Measurements from ENCODE around the gene HHIPL1.

Gene HHIPL1

DNA sequence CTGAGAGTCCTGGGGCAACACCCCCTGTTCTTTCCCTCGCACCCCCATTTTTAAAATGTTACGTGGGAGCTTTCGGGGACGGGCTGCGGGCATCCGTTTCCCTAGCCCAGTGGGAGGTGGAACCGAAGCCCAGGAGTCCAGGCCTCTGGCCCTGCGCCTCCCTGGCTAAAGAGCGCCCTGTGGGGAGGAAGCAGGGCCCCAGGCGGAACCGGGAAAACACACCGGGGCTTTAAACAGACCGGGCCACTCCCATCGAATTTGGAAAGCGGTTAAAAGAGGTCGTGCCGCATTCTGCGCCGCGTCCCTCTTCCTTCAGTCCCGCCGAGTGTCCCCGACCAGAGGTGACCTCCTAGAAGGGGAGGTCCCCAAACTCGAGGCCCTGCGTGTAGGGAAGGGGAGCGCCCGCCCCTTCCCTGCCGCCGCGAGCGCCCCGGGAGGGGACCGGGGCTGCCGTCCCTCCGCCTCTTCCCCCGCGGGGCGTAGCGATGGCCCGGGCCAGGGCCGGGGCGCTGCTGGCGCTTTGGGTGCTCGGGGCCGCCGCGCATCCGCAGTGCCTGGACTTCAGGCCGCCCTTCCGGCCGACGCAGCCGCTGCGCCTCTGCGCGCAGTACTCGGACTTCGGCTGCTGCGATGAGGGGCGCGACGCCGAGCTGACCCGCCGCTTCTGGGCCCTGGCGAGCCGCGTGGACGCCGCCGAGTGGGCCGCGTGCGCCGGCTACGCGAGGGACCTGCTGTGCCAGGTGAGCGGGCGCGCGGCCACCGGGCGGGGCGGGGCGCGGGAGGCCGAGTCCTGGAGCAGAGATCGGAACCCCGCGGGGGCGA, at the start of gene HHIPL1:
Gene HHIPL1, plus strand, starts transcription at position 407 of the 822 bp plus-strand sequence. Its CDS starts 79 bp downstream, at position 486.
- TF ChIP-seq, protein P1, sequence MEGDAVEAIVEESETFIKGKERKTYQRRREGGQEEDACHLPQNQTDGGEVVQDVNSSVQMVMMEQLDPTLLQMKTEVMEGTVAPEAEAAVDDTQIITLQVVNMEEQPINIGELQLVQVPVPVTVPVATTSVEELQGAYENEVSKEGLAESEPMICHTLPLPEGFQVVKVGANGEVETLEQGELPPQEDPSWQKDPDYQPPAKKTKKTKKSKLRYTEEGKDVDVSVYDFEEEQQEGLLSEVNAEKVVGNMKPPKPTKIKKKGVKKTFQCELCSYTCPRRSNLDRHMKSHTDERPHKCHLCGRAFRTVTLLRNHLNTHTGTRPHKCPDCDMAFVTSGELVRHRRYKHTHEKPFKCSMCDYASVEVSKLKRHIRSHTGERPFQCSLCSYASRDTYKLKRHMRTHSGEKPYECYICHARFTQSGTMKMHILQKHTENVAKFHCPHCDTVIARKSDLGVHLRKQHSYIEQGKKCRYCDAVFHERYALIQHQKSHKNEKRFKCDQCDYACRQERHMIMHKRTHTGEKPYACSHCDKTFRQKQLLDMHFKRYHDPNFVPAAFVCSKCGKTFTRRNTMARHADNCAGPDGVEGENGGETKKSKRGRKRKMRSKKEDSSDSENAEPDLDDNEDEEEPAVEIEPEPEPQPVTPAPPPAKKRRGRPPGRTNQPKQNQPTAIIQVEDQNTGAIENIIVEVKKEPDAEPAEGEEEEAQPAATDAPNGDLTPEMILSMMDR (IDR thresholded peaks at IDR 0.05; ENCODE audit: insufficient read depth, low read depth, low read length, missing control alignments): no peak
- no peak within 1 kb of the TSS for H3K4me3 ChIP-seq (ENCODE audit: low read depth, low read length)
- no peak for DNase-seq (ENCODE audit: low read depth)

DNA sequence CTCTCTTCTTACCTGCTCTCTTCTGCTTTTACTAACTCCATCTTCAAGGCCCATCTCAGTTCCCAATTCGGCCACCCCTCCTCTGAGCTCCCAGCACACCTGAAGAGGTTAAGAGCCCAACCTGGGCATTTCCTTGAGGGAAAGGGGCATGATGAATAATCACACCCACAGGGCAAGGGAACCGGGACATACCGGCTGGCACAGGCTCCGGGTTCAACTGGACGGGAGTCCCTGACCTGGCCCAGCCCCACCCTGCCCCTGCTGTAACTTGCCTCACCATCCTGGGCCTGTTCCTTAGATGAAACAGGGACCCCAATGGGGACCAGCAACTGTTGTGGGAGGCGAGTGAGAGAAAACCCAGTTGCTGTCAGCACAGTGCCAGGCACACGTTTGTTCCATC, 49.4 kb upstream of the HHIPL1 start:
- no peak for DNase-seq (ENCODE audit: low read depth)
- H3K4me3 ChIP-seq (ENCODE audit: low read depth, low read length): no peak overlapping the region
- TF ChIP-seq, protein P1 (IDR thresholded peaks at IDR 0.05; ENCODE audit: insufficient read depth, low read depth, low read length, missing control alignments): no peak

DNA sequence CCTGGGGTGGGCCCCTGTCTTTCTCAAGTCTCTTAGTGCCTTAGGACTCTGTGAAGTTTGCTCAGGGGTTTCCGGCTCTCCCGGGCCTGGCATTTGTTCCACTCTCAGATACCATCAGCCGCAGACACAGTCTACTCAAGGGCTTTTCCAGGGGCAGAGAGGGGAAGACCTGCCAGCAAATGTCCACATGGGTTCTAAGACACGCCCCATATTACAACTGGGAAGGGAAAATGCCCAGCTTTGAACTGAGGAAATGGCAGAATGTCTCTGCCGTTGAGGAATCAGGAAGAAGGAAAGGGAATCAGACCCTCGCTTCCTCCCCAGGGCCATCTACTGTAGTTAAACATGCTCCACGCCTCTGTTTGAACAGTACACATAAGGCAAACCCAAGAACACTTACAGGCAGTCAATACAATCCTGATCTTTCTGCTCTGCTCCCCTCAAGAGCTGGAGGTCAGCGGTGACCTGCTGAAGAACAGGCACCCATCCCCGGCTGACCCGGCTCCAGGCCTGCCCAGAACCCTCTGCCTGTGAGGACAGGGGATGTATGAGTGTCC, 48.8 kb upstream of the HHIPL1 start:
- DNase-seq (ENCODE audit: low read depth): no peak
- H3K4me3 ChIP-seq (ENCODE audit: low read depth, low read length): no peak overlapping the region
- TF ChIP-seq, protein P1 (IDR thresholded peaks at IDR 0.05; ENCODE audit: insufficient read depth, low read depth, low read length, missing control alignments): no peak

DNA sequence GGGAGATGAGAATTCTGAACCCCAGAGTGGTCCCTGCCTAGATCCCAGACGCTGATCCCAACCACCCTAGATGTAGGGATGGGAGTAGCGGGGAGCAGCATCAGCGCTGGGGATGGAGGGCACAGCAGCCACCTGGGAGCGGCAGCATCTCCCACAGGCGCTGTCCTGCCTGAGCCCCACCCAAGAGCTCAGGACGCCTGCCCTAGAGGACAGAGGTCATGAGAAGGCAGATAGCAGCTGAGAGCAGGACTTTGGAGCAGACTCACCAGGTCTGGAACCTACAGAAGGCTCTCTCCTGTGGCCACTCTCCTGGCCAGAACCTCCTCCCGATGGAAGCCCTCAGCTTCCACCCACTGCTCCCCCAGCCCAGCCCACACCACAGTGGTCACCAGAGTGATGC, 48.2 kb upstream of the HHIPL1 start:
- no peak overlapping the region for H3K4me3 ChIP-seq (ENCODE audit: low read depth, low read length)
- TF ChIP-seq, protein P1 (IDR thresholded peaks at IDR 0.05; ENCODE audit: insufficient read depth, low read depth, low read length, missing control alignments): no peak
- DNase-seq (ENCODE audit: low read depth): no peak

DNA sequence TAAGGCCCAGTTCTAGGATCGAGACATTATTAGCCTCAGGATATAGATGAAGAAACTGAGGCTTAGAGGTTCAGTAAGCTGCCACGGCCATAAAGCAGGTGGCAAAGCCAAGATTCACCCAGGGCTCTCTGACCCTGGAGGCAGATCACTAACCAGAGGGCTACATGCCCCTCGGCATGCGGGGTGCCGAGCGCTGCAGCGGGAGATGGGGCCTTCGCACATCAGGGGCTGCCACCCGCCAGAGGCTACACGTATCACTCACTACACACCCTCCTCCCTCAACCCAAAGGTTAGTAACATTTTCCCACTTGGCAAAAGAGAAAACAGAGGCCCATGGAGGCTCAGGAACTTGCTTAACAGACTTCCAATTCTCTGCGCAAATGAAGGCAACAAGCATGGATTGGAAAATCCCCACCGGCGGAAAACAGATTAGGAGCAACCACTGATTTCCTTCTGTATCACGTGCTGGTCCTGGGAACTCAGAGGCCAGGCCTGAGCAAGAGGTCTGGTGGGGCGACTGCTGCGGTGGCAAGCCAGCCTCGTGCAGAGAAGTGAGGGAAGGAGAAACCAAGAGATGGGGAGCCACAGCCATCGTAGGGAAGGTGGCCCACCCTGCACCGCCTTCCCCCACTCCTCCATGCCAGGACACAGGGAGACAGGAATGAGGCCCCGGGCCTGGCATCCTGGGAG, 46.9 kb upstream of the HHIPL1 start:
- DNase-seq (ENCODE audit: low read depth): no peak
- no peak overlapping the region for H3K4me3 ChIP-seq (ENCODE audit: low read depth, low read length)
- TF ChIP-seq, protein P1 (IDR thresholded peaks at IDR 0.05; ENCODE audit: insufficient read depth, low read depth, low read length, missing control alignments): no peak

DNA sequence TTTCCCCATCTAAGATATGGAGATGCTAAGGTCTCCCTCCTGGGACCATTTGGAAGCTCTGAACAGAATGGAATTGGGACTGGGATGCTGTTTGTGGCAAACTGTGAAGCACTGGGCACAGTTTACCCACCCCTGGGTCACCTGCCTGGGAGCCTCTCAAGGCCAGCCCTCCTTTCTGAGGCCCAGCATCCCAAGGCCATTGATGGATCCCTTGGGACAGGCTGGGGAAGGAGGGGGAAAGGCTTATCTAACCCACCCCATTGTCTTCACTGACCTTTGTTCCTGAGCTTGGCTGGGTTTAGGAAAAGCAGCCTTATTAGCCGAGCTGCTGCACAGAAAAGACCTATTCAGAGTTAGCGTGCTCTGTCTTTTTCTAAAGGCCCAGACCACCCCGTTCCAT, 46.2 kb upstream of the HHIPL1 start:
- DNase-seq (ENCODE audit: low read depth): no peak
- TF ChIP-seq, protein P1 (IDR thresholded peaks at IDR 0.05; ENCODE audit: insufficient read depth, low read depth, low read length, missing control alignments): no peak
- H3K4me3 ChIP-seq (ENCODE audit: low read depth, low read length): no peak overlapping the region

Data from GM12865 (cell line).